ENCODE measurements around the gene ATP10A. TPM values are rescaled to one million over a fixed set of nuclear protein-coding genes. Genes with fewer than 3 reads are reported as not detected.

ATP10A gene
- total RNA-seq, 3 donors from 2014 or later: 2.4 to 4.5 (median 2.7) TPM

DNA sequence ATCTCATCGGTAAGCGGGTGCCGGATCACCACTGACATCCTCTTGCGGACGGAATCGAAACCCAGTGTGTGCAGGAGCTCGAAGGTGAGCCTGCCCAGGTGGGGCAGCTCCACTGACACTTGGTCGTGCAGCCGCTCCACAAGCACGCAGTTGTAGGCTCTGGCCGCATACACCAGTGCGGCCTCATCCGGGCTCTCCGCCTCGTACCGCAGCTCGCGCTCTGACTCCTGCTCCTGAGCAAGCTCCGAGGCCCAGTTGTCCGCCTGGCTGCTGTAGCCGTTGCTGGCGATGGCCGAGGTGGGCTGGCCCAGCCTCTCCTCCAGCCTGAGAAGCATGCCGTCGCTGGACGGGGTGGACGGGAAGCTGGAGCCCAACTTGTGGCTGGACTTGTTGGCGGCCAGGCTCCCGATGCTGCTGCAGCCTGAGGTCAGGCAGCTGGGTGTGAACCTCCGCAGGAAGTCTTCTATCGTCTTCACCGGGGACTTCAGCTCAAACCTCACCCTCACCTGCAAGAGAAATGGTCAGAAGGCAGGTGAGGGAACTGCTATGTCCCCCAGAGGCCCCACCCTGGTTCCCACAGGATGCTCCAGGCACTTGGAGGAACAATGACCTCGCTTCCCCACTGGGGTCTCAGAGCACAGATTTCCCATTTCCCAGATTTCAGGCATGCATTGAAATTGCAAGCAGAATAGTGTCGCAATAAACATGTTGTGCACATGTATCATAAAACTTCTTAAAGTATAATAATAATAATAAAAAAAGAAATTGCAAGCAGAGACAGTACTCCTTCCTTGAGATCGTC is 149.2 kb downstream of the ATP10A start:
- intact Hi-C loops (cut with DNase I, micrococcal nuclease): no loop called here
- Histone ChIP-seq H3K9me3 (peaks cover 17% of the 10 kb centered on the region), H3K4me3 (no peak overlapping the region), H3K36me3 (ENCODE audit: low read depth) (no peaks in the 10 kb centered on the region), H3K4me1 (ENCODE audit: low read depth) (no peaks in the 10 kb centered on the region)
- DNase-seq (no peak), ATAC-seq (no peak)
- TF ChIP-seq, protein P1, sequence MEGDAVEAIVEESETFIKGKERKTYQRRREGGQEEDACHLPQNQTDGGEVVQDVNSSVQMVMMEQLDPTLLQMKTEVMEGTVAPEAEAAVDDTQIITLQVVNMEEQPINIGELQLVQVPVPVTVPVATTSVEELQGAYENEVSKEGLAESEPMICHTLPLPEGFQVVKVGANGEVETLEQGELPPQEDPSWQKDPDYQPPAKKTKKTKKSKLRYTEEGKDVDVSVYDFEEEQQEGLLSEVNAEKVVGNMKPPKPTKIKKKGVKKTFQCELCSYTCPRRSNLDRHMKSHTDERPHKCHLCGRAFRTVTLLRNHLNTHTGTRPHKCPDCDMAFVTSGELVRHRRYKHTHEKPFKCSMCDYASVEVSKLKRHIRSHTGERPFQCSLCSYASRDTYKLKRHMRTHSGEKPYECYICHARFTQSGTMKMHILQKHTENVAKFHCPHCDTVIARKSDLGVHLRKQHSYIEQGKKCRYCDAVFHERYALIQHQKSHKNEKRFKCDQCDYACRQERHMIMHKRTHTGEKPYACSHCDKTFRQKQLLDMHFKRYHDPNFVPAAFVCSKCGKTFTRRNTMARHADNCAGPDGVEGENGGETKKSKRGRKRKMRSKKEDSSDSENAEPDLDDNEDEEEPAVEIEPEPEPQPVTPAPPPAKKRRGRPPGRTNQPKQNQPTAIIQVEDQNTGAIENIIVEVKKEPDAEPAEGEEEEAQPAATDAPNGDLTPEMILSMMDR (IDR thresholded peaks at IDR 0.05): no peak

DNA sequence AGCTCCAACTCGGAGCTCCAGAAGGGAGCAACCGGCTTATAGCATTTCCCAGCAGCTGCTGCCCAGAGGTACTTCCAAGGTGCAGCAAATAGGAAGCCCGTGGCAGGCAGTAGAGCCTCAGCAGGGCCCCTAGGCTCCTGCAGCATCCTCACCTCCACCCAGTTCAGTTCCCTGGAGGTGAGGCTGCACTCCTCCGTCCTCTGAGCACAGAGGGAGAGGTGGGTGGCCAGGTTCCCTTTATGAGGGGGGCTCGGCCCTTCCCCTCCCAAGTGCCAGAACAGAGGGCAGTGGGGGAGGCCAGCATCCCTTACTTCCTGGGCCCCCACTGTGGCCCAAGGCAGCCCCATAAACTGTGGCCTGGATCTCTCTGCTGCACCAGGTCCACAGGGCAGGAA is 150.2 kb downstream of the ATP10A start:
- DNase-seq (no peak), ATAC-seq (no peak)
- TF ChIP-seq, protein P1 (IDR thresholded peaks at IDR 0.05): no peak
- H3K36me3 ChIP-seq (ENCODE audit: low read depth): no peaks in the 10 kb centered on the region
- intact Hi-C loops (cut with DNase I, micrococcal nuclease): no loop called here
- no peaks in the 10 kb centered on the region for H3K4me1 ChIP-seq (ENCODE audit: low read depth)
- peaks cover 10% of the 10 kb centered on the region for H3K9me3 ChIP-seq
- no peak overlapping the region for H3K4me3 ChIP-seq

DNA sequence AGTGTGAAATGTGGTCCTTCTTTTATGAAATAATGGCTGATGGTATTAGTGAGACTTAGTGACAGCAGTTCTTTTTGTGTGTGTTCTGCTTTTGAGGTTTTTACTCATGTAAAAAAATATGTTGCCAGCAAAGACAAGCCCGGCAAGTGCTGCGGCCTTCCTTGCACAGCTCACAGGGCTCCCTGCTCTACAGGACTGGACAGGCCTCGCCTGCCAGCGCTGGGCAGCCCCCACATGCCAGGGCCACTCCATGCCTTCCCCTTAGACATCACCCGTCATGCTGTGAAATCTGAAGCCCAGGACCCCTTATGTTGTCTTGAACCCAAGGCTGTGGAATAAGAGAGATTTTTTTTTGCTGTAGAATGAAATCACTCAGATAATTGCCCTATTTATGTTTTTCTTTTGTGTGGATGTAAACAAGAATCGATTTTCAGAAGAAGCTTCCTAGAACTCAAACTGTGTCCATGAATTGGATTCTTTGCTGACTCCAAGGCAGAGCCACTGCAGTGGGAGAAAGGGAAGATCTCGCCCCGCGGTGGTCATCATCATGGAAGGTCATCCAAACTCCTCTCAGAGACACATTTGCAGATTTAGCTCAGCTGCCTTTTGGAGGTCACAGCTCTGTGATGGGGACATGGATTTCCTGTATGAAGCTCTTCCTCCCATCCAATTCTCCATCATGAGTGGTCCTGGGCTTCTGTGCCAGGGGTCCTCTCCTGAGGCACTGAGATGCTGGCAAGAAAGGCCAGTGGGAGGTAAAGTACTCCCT is 150.8 kb downstream of the ATP10A start:
- no peaks in the 10 kb centered on the region for H3K4me1 ChIP-seq (ENCODE audit: low read depth)
- H3K36me3 ChIP-seq (ENCODE audit: low read depth): no peaks in the 10 kb centered on the region
- H3K9me3 ChIP-seq: peaks cover 10% of the 10 kb centered on the region
- DNase-seq: no peak
- TF ChIP-seq, protein P1 (IDR thresholded peaks at IDR 0.05): no peak
- intact Hi-C loops (cut with DNase I, micrococcal nuclease): no loop called here
- H3K4me3 ChIP-seq: no peak overlapping the region
- ATAC-seq: no peak

- intact Hi-C loops (cut with DNase I, micrococcal nuclease): no loop called here
- H3K36me3 ChIP-seq (ENCODE audit: low read depth): no peaks in the 10 kb centered on the region
- no peak for DNase-seq
- H3K9me3 ChIP-seq: peaks cover 10% of the 10 kb centered on the region
- H3K4me3 ChIP-seq: no peak overlapping the region
- no peaks in the 10 kb centered on the region for H3K4me1 ChIP-seq (ENCODE audit: low read depth)
- TF ChIP-seq, protein P1 (IDR thresholded peaks at IDR 0.05): no peak
- ATAC-seq: no peak
Observed at GRCh38 chr15:25711691-25712090, 151.4 kb downstream of the ATP10A start.

GRCh38 chr15:25711164-25711563 is 152.0 kb downstream of the ATP10A start:
- DNase-seq: no peak
- H3K9me3 ChIP-seq: peaks cover 7% of the 10 kb centered on the region
- no peaks in the 10 kb centered on the region for H3K36me3 ChIP-seq (ENCODE audit: low read depth)
- intact Hi-C loops (cut with DNase I, micrococcal nuclease): no loop called here
- no peak overlapping the region for H3K4me3 ChIP-seq
- TF ChIP-seq, protein P1 (IDR thresholded peaks at IDR 0.05): no peak
- no peak for ATAC-seq
- no peaks in the 10 kb centered on the region for H3K4me1 ChIP-seq (ENCODE audit: low read depth)
